Coronary artery (tissue), 2 donors: ENCODE results near the gene MTA1.

Experiments used
- DNase-seq: peaks from one replicate; pipeline ENCODE4 v3.0.0-alpha.2; 2017; ENCODE audit warnings: low spot score
- H3K27ac ChIP-seq, 2 donors: fragments of 200-600 bp; sonication (generic); one replicate each; pipeline ENCODE4 v1.5.1; 2016 to 2019
- H3K4me3 ChIP-seq: fragments of 200-600 bp; sonication (generic); 2 replicates; pipeline ENCODE4 v1.5.1; 2016; ENCODE audit warnings: mild to moderate bottlenecking, moderate library complexity
- TF ChIP-seq, protein P1 (sequence below): fragments of 200-600 bp; sonication (generic); IDR thresholded peaks from one replicate; pipeline ENCODE4 v1.5.1; 2019; ENCODE audit warnings: antibody characterized with exemption

MTA1 gene

DNA sequence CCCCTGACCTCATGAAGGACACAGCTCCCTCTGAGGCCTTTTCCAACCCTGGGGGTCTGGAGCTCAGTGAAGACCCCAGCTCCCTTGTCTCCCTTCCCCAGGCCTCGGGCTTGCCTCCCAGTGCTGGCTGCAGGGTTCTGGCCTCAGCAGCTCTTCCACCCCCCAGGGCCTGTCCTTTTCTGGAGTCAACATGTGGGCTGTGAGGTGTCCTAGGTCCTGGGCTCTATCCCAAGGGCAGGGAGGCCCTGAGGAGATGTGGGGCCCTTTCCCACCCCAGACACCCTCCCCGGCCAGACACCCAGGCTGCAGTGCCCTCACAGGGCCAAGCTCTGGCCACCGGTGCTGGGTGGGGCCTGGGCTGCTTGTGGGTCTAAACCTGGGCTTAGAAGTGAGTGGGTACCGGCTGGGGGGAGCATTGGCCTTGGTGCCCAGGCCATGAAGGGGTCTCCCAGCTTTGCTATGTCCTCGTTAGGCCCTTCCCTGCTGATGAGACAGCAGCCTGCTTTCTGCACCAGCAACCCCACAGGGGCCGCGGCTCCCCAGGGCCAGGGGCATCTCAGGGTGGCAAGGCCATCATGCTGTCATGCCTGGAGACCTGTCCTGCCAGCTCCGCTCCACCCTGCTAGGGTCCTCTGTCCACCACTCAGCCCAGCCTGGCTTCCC, 52.3 kb downstream of the MTA1 start:
- H3K4me3 ChIP-seq = peak overlapping the region; percentile 97
- H3K27ac ChIP-seq = peak overlapping the region; percentile 96 to 100
- DNase-seq = no peak
- TF ChIP-seq, protein P1, sequence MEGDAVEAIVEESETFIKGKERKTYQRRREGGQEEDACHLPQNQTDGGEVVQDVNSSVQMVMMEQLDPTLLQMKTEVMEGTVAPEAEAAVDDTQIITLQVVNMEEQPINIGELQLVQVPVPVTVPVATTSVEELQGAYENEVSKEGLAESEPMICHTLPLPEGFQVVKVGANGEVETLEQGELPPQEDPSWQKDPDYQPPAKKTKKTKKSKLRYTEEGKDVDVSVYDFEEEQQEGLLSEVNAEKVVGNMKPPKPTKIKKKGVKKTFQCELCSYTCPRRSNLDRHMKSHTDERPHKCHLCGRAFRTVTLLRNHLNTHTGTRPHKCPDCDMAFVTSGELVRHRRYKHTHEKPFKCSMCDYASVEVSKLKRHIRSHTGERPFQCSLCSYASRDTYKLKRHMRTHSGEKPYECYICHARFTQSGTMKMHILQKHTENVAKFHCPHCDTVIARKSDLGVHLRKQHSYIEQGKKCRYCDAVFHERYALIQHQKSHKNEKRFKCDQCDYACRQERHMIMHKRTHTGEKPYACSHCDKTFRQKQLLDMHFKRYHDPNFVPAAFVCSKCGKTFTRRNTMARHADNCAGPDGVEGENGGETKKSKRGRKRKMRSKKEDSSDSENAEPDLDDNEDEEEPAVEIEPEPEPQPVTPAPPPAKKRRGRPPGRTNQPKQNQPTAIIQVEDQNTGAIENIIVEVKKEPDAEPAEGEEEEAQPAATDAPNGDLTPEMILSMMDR = no peak

DNA sequence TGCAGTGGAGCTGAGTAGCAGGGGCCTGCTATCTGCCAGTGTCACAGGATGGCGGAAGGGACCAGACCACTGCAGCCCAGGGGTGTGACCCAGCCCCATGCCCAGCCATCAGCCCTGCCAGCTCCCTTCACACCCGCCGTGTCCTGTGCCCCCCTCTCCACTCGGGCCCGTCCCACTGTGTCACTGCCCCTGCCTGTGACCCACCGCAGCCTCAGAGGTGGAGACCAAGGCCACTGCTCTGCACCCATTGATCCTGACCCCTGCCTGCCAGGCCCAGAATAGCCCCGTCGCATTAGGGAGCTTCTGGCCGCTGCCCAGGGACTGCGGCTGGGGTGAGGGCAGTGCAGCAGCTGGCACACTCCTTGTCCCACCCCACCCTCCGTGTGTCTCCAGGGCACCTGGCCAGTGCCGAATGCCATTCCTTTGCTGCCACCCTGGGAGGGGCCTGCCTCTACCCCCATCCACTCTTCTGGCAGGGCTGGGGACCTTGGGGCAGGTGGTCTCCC, 52.9 kb downstream of the MTA1 start:
- TF ChIP-seq, protein P1 = no peak
- DNase-seq = peak; percentile 94
- Histone ChIP-seq H3K4me3 (peak overlapping the region; percentile 97), H3K27ac (peak overlapping the region; percentile 96 to 100)

DNA sequence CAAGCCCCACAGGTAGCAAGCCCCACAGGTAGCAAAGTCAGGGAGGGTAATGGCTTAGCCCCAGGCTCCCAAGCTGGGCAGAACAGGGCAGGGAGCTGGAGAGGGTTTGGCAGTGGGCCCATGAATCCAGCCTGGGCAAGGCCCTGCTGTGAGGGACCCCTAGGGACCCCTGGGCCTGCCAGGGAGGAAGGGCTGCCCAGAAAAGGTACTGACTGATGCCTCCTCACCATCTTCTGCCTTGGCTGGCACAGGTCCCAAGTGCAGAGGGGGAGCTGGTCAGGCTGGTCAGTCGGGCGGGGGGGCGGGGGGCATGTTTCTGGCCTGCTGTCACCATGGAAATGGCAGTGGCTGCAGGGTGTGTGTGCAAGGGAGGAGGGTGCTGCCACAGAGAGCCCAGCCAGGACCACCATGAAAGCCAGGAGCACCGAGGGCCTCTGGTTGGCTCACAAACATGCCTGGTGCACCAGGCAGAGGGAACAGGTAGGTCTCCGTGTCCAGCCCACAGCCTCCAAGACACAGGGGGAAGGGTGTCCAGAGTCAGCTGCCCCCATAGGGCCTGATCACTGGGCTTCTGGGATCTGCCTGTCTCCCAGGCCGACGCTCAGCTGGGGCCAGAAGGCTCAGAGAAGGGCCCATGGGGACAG, 53.5 kb downstream of the MTA1 start:
- TF ChIP-seq, protein P1 = no peak
- peak overlapping the region; percentile 96 to 100 for H3K27ac ChIP-seq
- peak; percentile 93 for DNase-seq
- peak overlapping the region; percentile 97 for H3K4me3 ChIP-seq

- H3K27ac ChIP-seq = peak overlapping the region; percentile 96 to 100
- peak; percentile 98 for DNase-seq
Observed at GRCh38 chr14:105473677-105474482, 54.3 kb downstream of the MTA1 start.

GRCh38 chr14:105474483-105475268, 55.0 kb downstream of the MTA1 start, which contains the start of gene CRIP2:
TSS of gene CRIP2 (plus strand) at chr14:105474821. CDS start at chr14:105474863, 42 bp downstream.
- DNase-seq = no peak
- TF ChIP-seq, protein P1 = no peak
- peak within 1 kb of the TSS; percentile 96 to 100 for H3K27ac ChIP-seq
- H3K4me3 ChIP-seq = peak within 1 kb of the TSS; percentile 97

More at GRCh38 chr14:105473677-105474482, 54.3 kb downstream of the MTA1 start:
- TF ChIP-seq, protein P1 = no peak
- peak overlapping the region; percentile 97 for H3K4me3 ChIP-seq
